Activated T-cell treated with anti-CD3 and anti-CD28 coated beads, Interleukin-2, amount 50 U/mL, for 4 hours (primary cell): ENCODE results near the gene ZNF638. TPM values are rescaled to one million over a fixed set of nuclear protein-coding genes. Genes with fewer than 3 reads are reported as not detected.

Experiments used
- ATAC-seq, 2 donors: fragments of 200-7000 bp; cut with Tn5 transposase; one replicate each; pipeline ENCODE4 v1.10.0; 2021
- DNase-seq: peaks from one replicate; pipeline ENCODE4 v3.0.0-alpha.2; 2020
- H3K27me3 Mint-ChIP-seq: one replicate; pipeline ENCODE4 v1.8.0; 2021; ENCODE audit warnings: low read depth, mixed read lengths
- H3K36me3 Mint-ChIP-seq: one replicate; pipeline ENCODE4 v1.8.0; 2022; ENCODE audit warnings: mixed read lengths; ENCODE audit not compliant: insufficient read depth
- H3K4me1 Mint-ChIP-seq: one replicate; pipeline ENCODE4 v1.8.0; 2021; ENCODE audit warnings: low read depth, mixed read lengths
- H3K4me3 Mint-ChIP-seq: one replicate; pipeline ENCODE4 v1.8.0; 2021; ENCODE audit warnings: mild to moderate bottlenecking, moderate library complexity, mixed read lengths
- H3K9me3 Mint-ChIP-seq: one replicate; pipeline ENCODE4 v1.8.0; 2021; ENCODE audit warnings: mixed read lengths
- total RNA-seq, 3 donors: library from RNA; stranded (reverse); gene quantifications; one replicate each; pipeline ENCODE4 v1.2.1, GENCODE V29; 2021

The ZNF638 gene
- total RNA-seq, 3 donors from 2014 or later: 56.2 to 64.4 (median 59.3) TPM

DNA sequence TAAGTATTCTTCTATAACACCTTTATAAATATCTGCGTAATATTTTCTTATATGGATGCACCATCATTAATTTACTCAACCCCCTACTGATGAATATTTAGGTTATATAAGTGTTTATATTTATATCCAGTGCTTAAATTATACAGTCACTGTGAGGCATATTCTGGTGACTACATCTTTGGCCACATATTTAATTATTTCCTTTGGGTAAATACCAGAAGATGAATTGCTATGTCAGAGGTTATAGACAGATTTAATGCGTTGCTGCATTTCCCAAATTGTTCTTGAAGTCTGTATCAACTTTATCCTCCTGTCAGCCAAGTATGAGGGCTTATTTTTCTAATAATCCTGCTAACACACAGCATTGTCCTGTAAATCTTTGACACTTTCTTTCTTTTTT lies 140.4 kb downstream of the ZNF638 start:
- no peaks in the 10 kb centered on the region for H3K36me3 Mint-ChIP-seq

GRCh38 chr2:71473346-71474031 lies 141.9 kb downstream of the ZNF638 start:
- no peaks in the 10 kb centered on the region for H3K36me3 Mint-ChIP-seq
- H3K27me3 Mint-ChIP-seq: peaks cover 23% of the 10 kb centered on the region
- ATAC-seq: no peak
- no peak for DNase-seq
- peaks cover 2% of the 10 kb centered on the region for H3K4me1 Mint-ChIP-seq
- H3K4me3 Mint-ChIP-seq: no peak overlapping the region
- no peaks in the 10 kb centered on the region for H3K9me3 Mint-ChIP-seq

More for the DNA sequence above, 140.4 kb downstream of the ZNF638 start:
- H3K4me3 Mint-ChIP-seq: no peak overlapping the region
- DNase-seq: no peak
- H3K27me3 Mint-ChIP-seq: peaks cover 29% of the 10 kb centered on the region
- no peak for ATAC-seq
- H3K9me3 Mint-ChIP-seq: no peaks in the 10 kb centered on the region
- H3K4me1 Mint-ChIP-seq: peaks cover 5% of the 10 kb centered on the region

DNA sequence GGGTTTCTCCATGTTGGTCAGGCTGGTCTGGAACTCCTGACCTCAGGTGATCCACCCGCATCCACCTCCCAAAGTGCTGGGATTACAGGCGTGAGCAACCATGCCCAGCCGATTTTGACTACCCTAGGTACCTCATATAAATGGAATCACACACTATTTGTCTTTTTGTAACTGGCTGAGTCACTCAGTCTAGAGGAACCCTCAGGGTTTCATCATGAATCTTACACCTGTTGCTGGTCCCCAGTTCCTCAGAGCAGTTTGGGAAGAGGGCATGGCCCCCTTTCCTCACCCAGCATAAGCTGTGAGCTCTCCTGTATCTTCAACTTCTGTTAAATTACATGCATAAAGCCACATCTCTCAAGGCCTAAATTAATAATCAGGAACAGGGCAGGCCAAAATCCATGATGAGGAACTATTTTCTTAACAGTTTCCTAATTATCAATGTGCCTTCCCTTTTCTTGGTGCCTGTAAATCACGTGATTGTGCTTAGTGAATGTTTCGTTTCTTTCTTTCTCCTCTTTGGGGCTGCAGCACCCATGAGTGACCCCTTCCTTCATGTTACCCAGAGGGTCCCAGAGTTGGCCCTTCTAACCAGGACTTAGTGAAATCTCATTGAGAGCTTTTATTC lies 142.6 kb downstream of the ZNF638 start:
- Mint-ChIP-seq H3K9me3 (no peaks in the 10 kb centered on the region), H3K4me1 (peaks cover 2% of the 10 kb centered on the region), H3K4me3 (no peak overlapping the region), H3K27me3 (peaks cover 15% of the 10 kb centered on the region), H3K36me3 (no peaks in the 10 kb centered on the region)
- no peak for DNase-seq
- no peak for ATAC-seq

DNA sequence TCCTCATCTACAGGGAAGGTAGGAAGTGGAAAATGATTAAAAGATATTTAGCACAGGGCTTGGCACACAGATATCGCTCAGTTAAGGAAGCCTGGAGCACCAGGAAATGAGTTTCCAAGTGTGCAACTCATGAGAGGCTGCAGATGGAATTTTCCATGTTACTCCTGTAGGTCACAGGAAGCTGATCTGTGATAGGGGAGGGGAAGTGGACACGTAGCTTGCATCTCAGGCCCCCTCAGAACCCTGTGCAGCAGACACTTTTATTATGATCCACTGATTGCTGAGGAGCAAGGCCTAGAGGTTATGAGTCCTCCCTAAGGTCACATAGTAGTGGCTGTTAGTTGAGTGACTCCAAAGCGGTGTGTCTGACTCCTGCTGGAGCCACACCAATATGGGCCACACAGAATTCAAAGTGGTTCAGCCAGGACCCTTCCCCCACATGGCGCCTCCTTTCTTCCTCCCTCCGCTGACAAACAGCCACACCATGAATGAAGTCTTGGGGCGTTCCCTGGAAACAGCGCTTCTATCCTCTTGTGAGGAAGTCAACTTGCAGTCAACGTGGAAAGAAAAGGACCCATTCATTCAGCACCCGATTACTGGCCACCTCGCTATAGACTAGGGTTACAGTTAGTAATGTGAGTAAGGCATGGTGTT lies 143.3 kb downstream of the ZNF638 start:
- Mint-ChIP-seq H3K4me3 (no peak overlapping the region), H3K27me3 (peaks cover 13% of the 10 kb centered on the region), H3K9me3 (no peaks in the 10 kb centered on the region), H3K36me3 (no peaks in the 10 kb centered on the region), H3K4me1 (peaks cover 2% of the 10 kb centered on the region)
- DNase-seq (no peak), ATAC-seq (no peak)

DNA sequence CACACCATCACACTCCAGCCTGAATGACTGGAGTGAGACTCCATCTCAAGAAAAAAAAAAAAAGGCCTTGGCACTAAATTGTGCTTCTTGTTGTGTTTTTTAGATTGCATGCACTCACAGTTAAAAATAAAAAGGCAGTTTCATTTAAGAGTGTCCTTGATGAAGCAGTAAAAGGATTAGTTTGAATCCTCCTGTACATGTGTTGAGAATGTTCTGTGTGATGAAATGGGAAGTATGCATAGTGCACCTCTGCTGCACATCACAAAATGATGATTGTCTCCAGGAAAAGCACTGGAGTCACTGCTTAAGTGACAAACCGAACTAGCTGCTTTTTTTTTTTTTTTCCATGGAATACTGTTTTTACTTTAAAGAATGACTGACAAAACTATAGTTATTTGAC lies 144.9 kb downstream of the ZNF638 start:
- H3K4me1 Mint-ChIP-seq: peaks cover 2% of the 10 kb centered on the region
- peaks cover 9% of the 10 kb centered on the region for H3K27me3 Mint-ChIP-seq
- H3K4me3 Mint-ChIP-seq: no peak overlapping the region
- no peak for DNase-seq
- H3K36me3 Mint-ChIP-seq: no peaks in the 10 kb centered on the region
- no peak for ATAC-seq
- H3K9me3 Mint-ChIP-seq: no peaks in the 10 kb centered on the region

GRCh38 chr2:71477231-71477691 lies 145.7 kb downstream of the ZNF638 start:
- Mint-ChIP-seq H3K27me3 (peaks cover 9% of the 10 kb centered on the region), H3K4me1 (peaks cover 2% of the 10 kb centered on the region), H3K9me3 (no peaks in the 10 kb centered on the region), H3K4me3 (no peak overlapping the region), H3K36me3 (no peaks in the 10 kb centered on the region)
- DNase-seq (no peak), ATAC-seq (no peak)

DNA sequence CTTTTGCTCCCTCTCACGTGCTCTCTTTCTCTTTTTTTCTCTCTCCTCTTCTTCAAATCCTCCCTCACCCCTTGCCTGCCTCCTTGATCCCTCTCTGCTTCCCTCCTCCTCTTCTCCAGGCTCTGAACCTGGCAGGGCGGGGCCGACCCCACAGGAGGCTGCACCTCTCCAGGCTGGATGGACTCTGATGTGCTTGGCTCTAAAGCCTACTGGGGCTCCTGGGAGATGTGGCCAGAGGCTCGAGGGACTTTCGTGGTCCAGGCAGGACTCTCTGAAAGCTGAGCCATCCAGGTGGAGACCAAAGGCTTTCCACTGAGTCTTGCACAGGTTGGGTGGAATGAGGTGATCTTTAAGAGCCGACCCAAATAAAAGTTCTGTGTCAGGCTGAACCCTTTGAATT lies 147.2 kb downstream of the ZNF638 start:
- Mint-ChIP-seq H3K36me3 (no peaks in the 10 kb centered on the region), H3K4me3 (no peak overlapping the region), H3K4me1 (peaks cover 2% of the 10 kb centered on the region), H3K9me3 (no peaks in the 10 kb centered on the region), H3K27me3 (peaks cover 3% of the 10 kb centered on the region)
- ATAC-seq (no peak), DNase-seq (no peak)

GRCh38 chr2:71479261-71479660 lies 147.7 kb downstream of the ZNF638 start:
- DNase-seq (no peak), ATAC-seq (no peak)
- H3K4me3 Mint-ChIP-seq: no peak overlapping the region
- H3K4me1 Mint-ChIP-seq: peaks cover 2% of the 10 kb centered on the region
- no peaks in the 10 kb centered on the region for H3K9me3 Mint-ChIP-seq
- H3K27me3 Mint-ChIP-seq: peaks cover 3% of the 10 kb centered on the region
- no peaks in the 10 kb centered on the region for H3K36me3 Mint-ChIP-seq

- H3K4me3 Mint-ChIP-seq: no peak overlapping the region
- H3K4me1 Mint-ChIP-seq: peaks cover 2% of the 10 kb centered on the region
- DNase-seq: no peak
- no peak for ATAC-seq
- H3K36me3 Mint-ChIP-seq: no peaks in the 10 kb centered on the region
- H3K9me3 Mint-ChIP-seq: no peaks in the 10 kb centered on the region
- peaks cover 3% of the 10 kb centered on the region for H3K27me3 Mint-ChIP-seq
These were observed 149.5 kb downstream of the ZNF638 start for GRCh38 chr2:71481111-71481510.

GRCh38 chr2:71482055-71482454 lies 150.5 kb downstream of the ZNF638 start:
- H3K36me3 Mint-ChIP-seq: no peaks in the 10 kb centered on the region
- peaks cover 2% of the 10 kb centered on the region for H3K4me1 Mint-ChIP-seq
- H3K4me3 Mint-ChIP-seq: no peak overlapping the region
- no peak for ATAC-seq
- H3K27me3 Mint-ChIP-seq: peaks cover 3% of the 10 kb centered on the region
- no peaks in the 10 kb centered on the region for H3K9me3 Mint-ChIP-seq
- DNase-seq: no peak

DNA sequence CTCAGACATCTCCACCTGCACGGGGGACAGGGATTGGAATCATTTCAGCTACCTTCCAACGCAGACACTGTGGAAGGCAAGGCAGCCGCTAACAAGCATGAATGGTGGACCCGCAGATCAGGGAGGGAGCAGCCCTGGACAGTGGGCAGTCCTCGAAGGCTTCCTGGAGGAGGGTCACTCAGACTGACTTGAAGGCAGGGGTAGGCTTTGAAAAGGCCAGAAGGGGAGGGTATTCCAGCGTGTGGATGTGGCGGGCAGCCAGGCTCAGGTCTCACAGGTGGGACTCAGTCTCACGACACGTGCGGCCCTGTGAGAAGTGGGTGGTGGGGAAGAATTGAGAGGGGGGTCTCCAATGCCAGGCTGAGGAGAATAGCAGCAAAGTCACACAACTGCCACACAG lies 151.7 kb downstream of the ZNF638 start:
- no peak for ATAC-seq
- DNase-seq: no peak

DNA sequence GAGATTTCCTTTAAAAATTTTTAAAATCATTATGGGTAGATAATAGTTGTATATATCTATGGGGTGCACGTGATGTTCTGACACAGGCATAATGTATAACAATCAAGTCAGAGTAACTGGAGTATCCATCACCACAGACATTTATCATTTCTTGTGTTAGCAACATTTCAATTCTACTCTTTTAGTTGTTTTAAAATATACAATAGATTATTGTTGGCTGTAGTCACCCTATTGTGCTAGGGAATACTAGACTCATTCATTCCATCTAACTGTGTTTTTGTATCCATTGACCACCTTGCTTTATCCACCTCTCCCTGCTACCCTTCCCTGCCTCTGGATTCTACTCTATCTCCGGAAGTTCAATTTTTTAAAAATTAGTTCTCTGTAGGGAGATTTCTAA lies 152.8 kb downstream of the ZNF638 start:
- no peak for ATAC-seq

More for the DNA sequence above, 151.7 kb downstream of the ZNF638 start:
- Mint-ChIP-seq H3K36me3 (no peaks in the 10 kb centered on the region), H3K27me3 (peaks cover 3% of the 10 kb centered on the region), H3K9me3 (no peaks in the 10 kb centered on the region), H3K4me3 (no peak overlapping the region), H3K4me1 (no peaks in the 10 kb centered on the region)

More for the DNA sequence above, 152.8 kb downstream of the ZNF638 start:
- no peak for DNase-seq
- Mint-ChIP-seq H3K27me3 (peaks cover 3% of the 10 kb centered on the region), H3K9me3 (no peaks in the 10 kb centered on the region), H3K36me3 (no peaks in the 10 kb centered on the region), H3K4me1 (no peaks in the 10 kb centered on the region), H3K4me3 (no peak overlapping the region)
